Gastrocnemius medialis (tissue), 4 donors: Measurements from ENCODE around the gene KRTAP1-5. TPM values are rescaled to one million over a fixed set of nuclear protein-coding genes. Genes with fewer than 3 reads are reported as not detected.
A peak's percentile ranks its signal among the peaks of the same experiment; 100 is the strongest.

Source experiments
- ATAC-seq, 2 donors: fragments of 150-250 bp; one replicate each; pipeline ENCODE4 v1.9.1; 2016
- DNase-seq, 2 donors: peaks; one replicate each; pipeline ENCODE4 v3.0.0-alpha.2; 2019
- H3K27ac ChIP-seq, 4 donors: fragments of 200-600 bp; sonication (generic); 1 replicate in 1 of 4; 2 replicates in 3 of 4; pipeline ENCODE4 v1.5.1; 2016 to 2018; ENCODE audit warnings: mild to moderate bottlenecking in 2 of 4, moderate library complexity in 1 of 4
- H3K27me3 ChIP-seq, 3 donors: fragments of 200-600 bp; sonication (generic) in 2 of 3; 1 replicate in 1 of 3; 2 replicates in 2 of 3; pipeline versions ENCODE4 v1.5.1 to v1.6.0; 2016 to 2019; ENCODE audit warnings: mild to moderate bottlenecking in 1 of 3, moderate library complexity in 1 of 3
- H3K36me3 ChIP-seq, 2 donors: fragments of 200-600 bp; sonication (generic) in 1 of 2; one replicate each; pipeline ENCODE4 v1.5.1; 2017 to 2018
- H3K4me1 ChIP-seq, 2 donors: fragments of 200-600 bp; sonication (generic) in 1 of 2; one replicate each; pipeline ENCODE4 v1.5.1; 2016 to 2017; ENCODE audit warnings: mild to moderate bottlenecking in 2 of 2
- H3K4me3 ChIP-seq, 4 donors: fragments of 200-600 bp; sonication (generic) in 3 of 4; 1 replicate in 1 of 4; 2 replicates in 3 of 4; pipeline ENCODE4 v1.5.1; 2016 to 2019; ENCODE audit warnings: mild to moderate bottlenecking in 2 of 4
- H3K9me3 ChIP-seq, 3 donors: fragments of 200-600 bp; sonication (generic) in 2 of 3; 1 replicate in 1 of 3; 2 replicates in 2 of 3; pipeline ENCODE4 v1.5.1; 2016 to 2019
- CTCF ChIP-seq, 5 experiments: fragments of 450-650 bp in 3 of 5; fragments of 200-600 bp in 2 of 5; sonication (generic) in 2 of 5; IDR thresholded peaks in 4 of 5; conservative IDR thresholded peaks in 1 of 5; 1 replicate in 4 of 5; 2 replicates in 1 of 5; pipeline ENCODE4 v1.5.1; 2016 to 2019; ENCODE audit warnings: antibody characterized with exemption in 5 of 5, mild to moderate bottlenecking in 3 of 5, moderate library complexity in 3 of 5
- POLR2A ChIP-seq, 2 donors: fragments of 450-650 bp; IDR thresholded peaks; one replicate each; pipeline ENCODE4 v1.6.1; 2017; ENCODE audit warnings: antibody characterized with exemption in 2 of 2, mild to moderate bottlenecking in 2 of 2, moderate library complexity in 2 of 2
- in situ Hi-C, 4 donors: fragments of 200-750 bp; cut with MboI; loops; one replicate each; pipeline versions ENCODE4 v1.15.0 to v1.8.0; 2017; ENCODE audit warnings: low sequenced_read_pairs in 4 of 4
- intact Hi-C: fragments of 100-400 bp; cut with DNase I; formaldehyde crosslinking; loops from one replicate; pipeline ENCODE4 v1.15.1; 2023; ENCODE audit warnings: low total_unique reads
- total RNA-seq, 4 donors: library from RNA; depleted of rRNA; stranded (reverse); fragments of >200 nt; gene quantifications; one replicate each; pipeline versions ENCODE4 v1.1.0 to v1.2.3, GENCODE V29; 2016

Gene KRTAP1-5
- total RNA-seq, 4 donors from 2014 or later: not detected

DNA sequence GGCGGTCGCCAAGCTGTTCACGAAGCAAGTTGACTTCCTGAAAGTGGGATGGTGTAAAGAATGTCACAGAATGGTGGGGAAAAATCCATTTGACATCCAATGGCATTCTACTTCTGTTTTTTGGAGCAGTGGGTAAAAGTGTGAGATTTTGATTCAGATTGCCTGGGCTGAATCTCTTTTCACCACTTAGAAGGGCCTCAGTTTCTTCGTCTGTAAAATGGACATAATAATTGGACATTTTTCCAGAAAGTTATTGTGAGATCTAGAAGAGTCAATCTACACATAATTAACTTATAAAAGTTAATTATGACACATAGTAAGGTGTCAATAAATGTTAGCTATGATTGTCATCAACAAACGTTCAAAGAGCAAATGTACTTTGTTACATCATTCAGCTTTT is 45.9 kb downstream of the KRTAP1-5 start:
- in situ Hi-C loops: no loop called here
- Histone ChIP-seq H3K27me3 (no peaks in the 10 kb centered on the region), H3K4me3 (no peak overlapping the region), H3K27ac (peak overlapping the region in 1 of 4 donors; percentile 58), H3K36me3 (no peaks in the 10 kb centered on the region), H3K4me1 (peaks cover 0 to 5% of the 10 kb centered on the region in 2 donors), H3K9me3 (no peaks in the 10 kb centered on the region)
- intact Hi-C loops: loop anchor here (2.0 kb wide), 2 partner anchors 28 to 70 kb away; no protein-coding TSS in a partner anchor
- no peak for DNase-seq
- ATAC-seq: no peak
- TF ChIP-seq POLR2A (IDR thresholded peaks at IDR 0.05): no peak
- no peak for TF ChIP-seq CTCF (IDR thresholded peaks at IDR 0.05 in 4 of 5, conservative IDR thresholded peaks at IDR 0.05 in 1 of 5)

DNA sequence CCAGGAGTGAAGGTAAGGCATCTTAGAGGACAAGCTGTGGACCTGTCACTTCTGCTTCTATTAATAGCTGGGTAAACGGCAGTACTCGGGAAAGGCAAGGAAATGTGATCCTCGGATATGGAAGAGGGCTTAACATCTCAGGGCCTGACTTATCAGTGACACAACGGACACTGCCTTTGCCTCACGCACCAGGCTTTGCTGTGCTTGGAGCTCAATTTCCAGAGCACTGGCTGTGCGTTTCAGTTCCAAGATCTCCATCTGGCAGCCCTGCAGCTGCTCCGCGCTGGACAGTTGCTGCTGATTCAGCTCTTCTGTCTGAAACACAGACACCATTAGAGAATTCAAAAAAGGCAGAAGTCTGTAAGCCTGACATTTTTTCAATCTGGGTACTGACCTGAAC is 46.4 kb downstream of the KRTAP1-5 start:
- intact Hi-C loops: loop anchor here (2.0 kb wide), 2 partner anchors 28 to 70 kb away; no protein-coding TSS in a partner anchor
- in situ Hi-C loops: no loop called here
- ATAC-seq (peak; percentile 73 to 95), DNase-seq (peak; percentile 19 to 25)
- TF ChIP-seq POLR2A (IDR thresholded peaks at IDR 0.05) (no peak), CTCF (IDR thresholded peaks at IDR 0.05 in 4 of 5, conservative IDR thresholded peaks at IDR 0.05 in 1 of 5) (no peak)
- no peaks in the 10 kb centered on the region for H3K36me3 ChIP-seq
- peaks cover 0 to 5% of the 10 kb centered on the region in 2 donors for H3K4me1 ChIP-seq
- H3K9me3 ChIP-seq: no peaks in the 10 kb centered on the region
- H3K27ac ChIP-seq: peak overlapping the region in 1 of 4 donors; percentile 58
- H3K27me3 ChIP-seq: no peaks in the 10 kb centered on the region
- H3K4me3 ChIP-seq: no peak overlapping the region

DNA sequence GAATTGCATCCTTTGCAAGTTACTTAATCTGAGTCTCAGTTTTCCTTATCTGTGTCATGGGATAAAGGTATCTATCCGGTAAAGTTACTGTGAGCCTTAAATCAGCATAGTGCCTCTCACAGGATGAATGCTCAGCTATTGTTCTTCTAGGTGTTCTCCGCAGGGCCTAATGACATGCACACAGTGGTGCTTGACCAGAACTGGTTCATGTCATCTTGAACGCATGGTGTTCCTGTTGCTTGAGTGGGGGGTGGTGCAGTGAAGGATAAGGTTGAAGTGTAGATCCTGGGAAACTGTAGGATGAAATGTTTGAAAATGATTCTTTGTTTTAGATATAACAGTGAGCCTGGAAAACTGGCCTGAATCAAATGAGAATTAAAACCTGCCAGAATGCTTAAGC is 46.9 kb downstream of the KRTAP1-5 start:
- Histone ChIP-seq H3K27ac (no peak overlapping the region), H3K36me3 (no peaks in the 10 kb centered on the region), H3K9me3 (no peaks in the 10 kb centered on the region), H3K27me3 (no peaks in the 10 kb centered on the region), H3K4me1 (peaks cover 0 to 5% of the 10 kb centered on the region in 2 donors), H3K4me3 (no peak overlapping the region)
- DNase-seq (no peak), ATAC-seq (no peak)
- in situ Hi-C loops (no loop called here), intact Hi-C loops (loop anchor here (2.0 kb wide), 2 partner anchors 27 to 69 kb away; no protein-coding TSS in a partner anchor)
- TF ChIP-seq CTCF (IDR thresholded peaks at IDR 0.05 in 4 of 5, conservative IDR thresholded peaks at IDR 0.05 in 1 of 5) (no peak), POLR2A (IDR thresholded peaks at IDR 0.05) (no peak)

GRCh38 chr17:40978575-40979151 is 48.3 kb downstream of the KRTAP1-5 start:
- DNase-seq: no peak

More at GRCh38 chr17:40978575-40979151, 48.3 kb downstream of the KRTAP1-5 start:
- intact Hi-C loops: no loop called here
- Histone ChIP-seq H3K4me1 (peaks cover 0 to 5% of the 10 kb centered on the region in 2 donors), H3K9me3 (no peaks in the 10 kb centered on the region), H3K4me3 (no peak overlapping the region), H3K27me3 (no peaks in the 10 kb centered on the region), H3K36me3 (no peaks in the 10 kb centered on the region), H3K27ac (no peak overlapping the region)
- no peak for ATAC-seq
- TF ChIP-seq CTCF (IDR thresholded peaks at IDR 0.05 in 4 of 5, conservative IDR thresholded peaks at IDR 0.05 in 1 of 5): no peak
- no peak for TF ChIP-seq POLR2A (IDR thresholded peaks at IDR 0.05)
- in situ Hi-C loops: no loop called here

Other genes starting within 250 kb of the KRTAP1-5 start
- gene KRT27, start 244.7 kb downstream of the KRTAP1-5 start, total RNA-seq: not detected
- not detected for gene KRT28, start 227.2 kb downstream of the KRTAP1-5 start, total RNA-seq
- 10 to 100 TPM in 2 of 4 donors, 1 to 10 TPM in 1, under 1 TPM in 1; 0.20 to 21.9 (median 9.4) TPM for gene KRT10, start 204.6 kb downstream of the KRTAP1-5 start, total RNA-seq
- gene KRT12, start 160.0 kb downstream of the KRTAP1-5 start, total RNA-seq: not detected
- gene KRT20, start 142.0 kb downstream of the KRTAP1-5 start, total RNA-seq: 1 to 10 TPM in 1 of 4 donors, not detected in 3; 2.7 TPM
- under 1 TPM in 1 of 4 donors, not detected in 3; 0.42 TPM for gene KRT23, start 89.6 kb downstream of the KRTAP1-5 start, total RNA-seq
- not detected for gene KRT39, start 60.3 kb downstream of the KRTAP1-5 start, total RNA-seq
- not detected for gene KRT40, start 42.9 kb downstream of the KRTAP1-5 start, total RNA-seq
- not detected for gene KRTAP3-3, start 33.0 kb downstream of the KRTAP1-5 start, total RNA-seq
- not detected for gene KRTAP3-2, start 27.3 kb downstream of the KRTAP1-5 start, total RNA-seq
- gene KRTAP3-1, start 18.1 kb downstream of the KRTAP1-5 start, total RNA-seq: not detected
- gene KRTAP1-4, start 3.0 kb upstream of the KRTAP1-5 start, total RNA-seq: not detected
- not detected for gene KRTAP1-3, start 7.7 kb upstream of the KRTAP1-5 start, total RNA-seq
- not detected for gene KRTAP1-1, start 14.2 kb upstream of the KRTAP1-5 start, total RNA-seq
- gene KRTAP2-1, start 20.1 kb upstream of the KRTAP1-5 start, total RNA-seq: not detected
- not detected for gene KRTAP2-2, start 28.0 kb upstream of the KRTAP1-5 start, total RNA-seq
- not detected for gene KRTAP2-3, start 32.9 kb upstream of the KRTAP1-5 start, total RNA-seq
- gene KRTAP2-4, start 38.7 kb upstream of the KRTAP1-5 start, total RNA-seq: not detected
- gene KRTAP4-7, start 56.9 kb upstream of the KRTAP1-5 start, total RNA-seq: not detected
- gene KRTAP4-8, start 70.9 kb upstream of the KRTAP1-5 start, total RNA-seq: not detected
- gene KRTAP4-16, start 75.0 kb upstream of the KRTAP1-5 start, total RNA-seq: not detected
- gene KRTAP4-9, start 78.2 kb upstream of the KRTAP1-5 start, total RNA-seq: not detected
- not detected for gene KRTAP4-11, start 91.2 kb upstream of the KRTAP1-5 start, total RNA-seq
- not detected for gene KRTAP4-12, start 97.0 kb upstream of the KRTAP1-5 start, total RNA-seq
- not detected for gene KRTAP4-6, start 113.3 kb upstream of the KRTAP1-5 start, total RNA-seq
- not detected for gene KRTAP4-5, start 122.6 kb upstream of the KRTAP1-5 start, total RNA-seq
- gene KRTAP4-4, start 133.5 kb upstream of the KRTAP1-5 start, total RNA-seq: not detected
- gene KRTAP4-3, start 141.0 kb upstream of the KRTAP1-5 start, total RNA-seq: not detected
- not detected for gene KRTAP4-2, start 151.0 kb upstream of the KRTAP1-5 start, total RNA-seq
- not detected for gene KRTAP4-1, start 157.7 kb upstream of the KRTAP1-5 start, total RNA-seq
- gene KRTAP9-1, start 162.7 kb upstream of the KRTAP1-5 start, total RNA-seq: not detected
- not detected for gene KRTAP9-2, start 199.4 kb upstream of the KRTAP1-5 start, total RNA-seq
- gene KRTAP9-3, start 205.2 kb upstream of the KRTAP1-5 start, total RNA-seq: not detected
- not detected for gene KRTAP9-8, start 210.8 kb upstream of the KRTAP1-5 start, total RNA-seq
- gene KRTAP9-4, start 222.5 kb upstream of the KRTAP1-5 start, total RNA-seq: not detected
- gene KRTAP9-9, start 228.2 kb upstream of the KRTAP1-5 start, total RNA-seq: not detected
- not detected for gene KRTAP9-6, start 238.2 kb upstream of the KRTAP1-5 start, total RNA-seq
- not detected for gene KRTAP9-7, start 248.5 kb upstream of the KRTAP1-5 start, total RNA-seq